ENCODE results near the gene TTC34. TPM values are rescaled to one million over a fixed set of nuclear protein-coding genes. Genes with fewer than 3 reads are reported as not detected.
A peak's percentile ranks its signal among the peaks of the same experiment; 100 is the strongest.
"Not testable (repeated sequence)": the region's sequence is repeated elsewhere in the genome, so short reads cannot be mapped to it uniquely, and the experiment has no call there.

Gene TTC34
- total RNA-seq, 1 donor from 2014 or later: 1.4 TPM

DNA sequence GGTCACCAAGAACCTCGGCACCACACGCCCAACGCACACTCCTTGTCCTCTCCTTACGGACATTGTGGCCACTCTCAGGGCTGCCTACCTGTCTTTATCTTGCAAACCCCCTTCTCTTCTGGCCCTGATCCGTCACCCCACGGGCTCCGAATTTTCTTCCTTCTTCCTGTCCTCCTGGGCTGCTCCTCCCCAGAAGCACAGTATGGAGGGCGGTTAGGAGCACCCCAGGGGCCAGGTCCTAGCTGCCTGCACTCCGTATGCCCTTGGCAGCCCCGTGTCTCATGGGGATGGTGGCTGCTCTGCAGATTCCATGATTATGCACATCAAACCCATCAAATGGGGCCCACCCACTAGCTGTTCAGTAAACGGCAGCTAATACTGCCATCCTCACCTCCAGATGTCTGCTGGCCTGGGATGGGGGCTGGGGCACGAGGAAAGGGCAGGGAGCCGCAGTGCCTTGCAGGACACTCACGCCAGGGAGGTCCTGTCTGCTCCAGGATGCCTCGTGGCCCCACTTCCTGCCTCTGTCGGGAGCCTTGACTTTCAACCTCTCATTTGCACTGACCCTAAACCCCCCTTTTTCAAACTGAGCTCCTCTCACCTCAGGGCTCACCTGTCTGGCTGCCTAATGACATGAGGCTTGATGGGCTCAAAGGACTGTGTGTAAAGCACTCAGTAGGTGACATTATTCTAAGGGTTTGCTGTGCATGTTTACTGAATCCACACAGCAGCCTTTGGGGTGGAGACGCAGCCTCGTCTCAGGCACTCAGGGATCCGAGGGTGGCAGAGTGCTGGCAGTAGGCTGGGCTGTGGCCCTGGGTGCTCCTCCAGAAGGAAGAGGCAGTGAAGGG is 4.4 kb downstream of the TTC34 start:
- DNase-seq (ENCODE audit: low spot score): no peak

DNA sequence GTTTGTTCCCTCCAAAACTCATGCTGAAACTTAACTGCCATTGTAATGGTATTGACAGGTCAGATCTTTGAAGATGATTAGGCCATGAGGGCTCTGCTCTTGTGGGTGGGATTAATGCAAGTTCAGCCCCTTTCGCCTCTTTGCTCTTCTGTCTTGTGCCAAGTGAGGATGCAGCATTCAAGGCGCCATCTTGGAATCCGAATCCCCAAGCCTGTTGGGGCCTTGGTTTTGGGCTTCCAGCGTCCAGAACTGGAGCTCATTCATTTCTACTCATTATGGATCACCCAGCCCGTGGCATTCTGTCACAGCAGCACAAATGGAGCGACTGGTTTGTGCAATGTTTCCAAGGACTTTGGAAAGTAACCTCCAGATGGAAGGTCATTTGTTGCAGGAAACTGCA is 5.6 kb downstream of the TTC34 start:
- DNase-seq (ENCODE audit: low spot score): no peak

- DNase-seq (ENCODE audit: low spot score): no peak
Observed at GRCh38 chr1:2791027-2791760, 10.3 kb downstream of the TTC34 start.

- DNase-seq (ENCODE audit: low spot score): no peak
Observed at GRCh38 chr1:2789986-2790581, 11.4 kb downstream of the TTC34 start.

DNA sequence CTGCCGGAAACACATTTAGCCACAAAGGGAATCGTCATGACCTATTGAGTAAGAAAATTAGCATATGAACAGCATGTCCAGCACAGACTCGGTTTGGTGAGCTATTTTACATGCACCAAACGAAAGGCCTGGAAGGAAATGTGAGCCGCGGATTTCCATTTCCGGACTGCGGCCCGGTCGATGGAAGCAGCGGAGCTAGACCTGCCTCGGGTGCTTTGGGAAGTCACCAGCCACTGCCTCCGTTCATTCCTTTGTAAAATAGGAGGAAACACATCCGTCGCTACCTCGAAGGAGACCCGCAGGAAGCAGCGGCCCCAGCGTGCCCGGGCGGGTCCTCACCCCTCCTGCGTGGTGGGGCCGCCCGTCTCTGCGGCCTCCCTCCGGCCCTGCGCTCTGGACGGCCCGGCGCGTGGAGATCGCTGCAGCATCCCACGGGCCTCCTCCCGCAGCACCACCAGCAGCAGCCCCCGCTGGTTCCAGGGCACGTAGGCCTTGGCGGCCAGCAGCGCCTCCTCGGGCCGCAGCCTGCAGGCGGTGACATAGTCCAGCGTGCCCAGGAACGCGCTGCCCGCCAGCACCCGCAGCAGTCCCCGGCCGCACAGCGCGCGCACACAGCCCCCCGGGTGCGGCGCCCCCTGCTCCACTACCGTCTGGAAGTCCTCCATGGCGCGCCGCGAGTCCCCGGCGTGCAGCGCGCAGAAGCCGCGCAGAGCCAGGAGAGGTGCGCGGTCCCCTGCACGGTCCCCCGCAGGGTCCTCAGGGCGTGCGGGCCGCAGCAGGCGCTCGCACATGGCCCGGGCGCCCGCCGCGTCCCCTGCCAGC is 12.1 kb downstream of the TTC34 start:
- no peak for DNase-seq (ENCODE audit: low spot score)

GRCh38 chr1:2788506-2789163 is 12.9 kb downstream of the TTC34 start:
- DNase-seq (ENCODE audit: low spot score): no peak

GRCh38 chr1:2787163-2787911 is 14.2 kb downstream of the TTC34 start:
- no peak for DNase-seq (ENCODE audit: low spot score)

- peak; percentile 51 for DNase-seq (ENCODE audit: low spot score)
Observed at GRCh38 chr1:2786329-2787162, 14.9 kb downstream of the TTC34 start.

- no peak for DNase-seq (ENCODE audit: low spot score)
Observed at GRCh38 chr1:2785631-2786328, 15.7 kb downstream of the TTC34 start.

DNA sequence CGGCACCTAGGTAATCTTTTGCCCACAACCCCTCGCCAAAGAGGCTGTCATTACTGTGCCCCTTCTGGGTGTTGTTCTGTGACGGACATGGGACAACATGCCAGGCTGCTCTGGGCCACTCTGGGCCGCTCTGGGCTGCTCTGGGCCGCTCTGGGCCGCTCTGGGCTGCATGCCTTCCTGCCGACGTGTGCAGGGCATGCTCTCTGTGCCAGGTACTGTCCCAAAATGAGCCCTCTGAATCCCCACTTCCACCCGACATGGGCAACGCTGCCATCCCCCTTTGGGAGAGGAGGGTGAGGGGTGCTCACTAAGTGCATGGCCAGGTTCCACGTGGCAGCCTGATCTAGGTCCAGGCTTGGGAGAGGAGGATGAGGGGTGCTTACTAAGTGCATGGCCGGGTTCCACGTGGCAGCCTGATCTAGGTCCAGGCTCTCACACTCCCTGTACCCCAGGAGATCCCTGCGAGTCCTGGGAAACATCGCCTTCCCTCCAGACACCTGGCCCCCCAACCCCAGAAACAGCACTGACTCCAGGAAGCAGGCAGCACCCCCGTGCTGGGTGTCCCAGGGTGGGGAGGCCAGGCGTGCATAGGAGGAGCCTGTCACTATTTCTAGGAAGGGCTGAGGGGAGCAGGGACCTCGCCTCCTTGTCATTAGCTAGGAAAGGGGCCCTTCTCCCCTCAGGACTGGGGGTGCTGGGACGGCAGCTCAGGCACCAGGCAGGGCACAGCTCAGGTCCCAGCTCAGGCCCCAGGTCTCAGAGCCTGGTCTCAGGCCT is 16.5 kb downstream of the TTC34 start:
- no peak for DNase-seq (ENCODE audit: low spot score)

GRCh38 chr1:2783435-2784397 is 17.8 kb downstream of the TTC34 start:
- DNase-seq (ENCODE audit: low spot score): no peak

- DNase-seq (ENCODE audit: low spot score): no peak
Observed at GRCh38 chr1:2783069-2783434, 18.4 kb downstream of the TTC34 start.

DNA sequence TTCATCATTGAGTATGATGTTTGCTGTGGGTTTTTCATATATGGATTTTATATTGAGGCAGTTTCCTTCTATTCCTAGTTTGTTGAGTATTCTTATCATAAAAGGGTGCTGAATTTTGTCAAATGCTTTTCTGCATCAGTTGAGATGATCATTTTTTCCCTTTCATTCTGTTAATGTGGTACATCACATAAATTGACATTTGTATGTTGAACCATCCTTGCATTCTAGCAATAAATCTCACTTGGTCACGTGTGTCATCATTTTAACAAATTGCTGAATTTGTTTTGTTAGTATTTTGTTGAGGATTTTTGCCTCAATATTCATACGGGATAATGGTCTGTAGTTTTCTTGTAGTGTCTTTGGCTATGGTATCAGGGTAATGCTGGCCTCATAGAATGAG is 19.9 kb downstream of the TTC34 start:
- no peak for DNase-seq (ENCODE audit: low spot score)

DNA sequence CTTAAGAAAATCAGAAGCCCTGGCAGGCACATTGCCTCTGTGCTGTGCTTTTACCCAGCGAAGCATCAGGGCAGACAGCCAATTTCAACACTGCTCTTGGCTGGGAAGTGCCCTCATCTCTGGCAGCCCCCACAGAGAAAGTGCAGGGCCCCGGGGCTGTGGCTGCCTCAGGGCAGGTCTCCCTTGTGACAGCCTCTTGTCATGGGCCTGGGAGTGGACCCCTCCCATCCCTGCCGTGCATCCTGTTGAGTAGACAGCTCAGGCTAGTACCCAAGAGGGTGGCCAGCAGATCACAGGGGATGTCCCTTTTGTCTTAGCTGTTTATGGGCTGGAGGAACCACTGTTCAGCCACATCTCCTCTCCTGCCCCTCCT is 23.3 kb downstream of the TTC34 start:
- DNase-seq (ENCODE audit: low spot score): no peak

GRCh38 chr1:2777424-2778219 is 23.9 kb downstream of the TTC34 start:
- DNase-seq (ENCODE audit: low spot score): no peak

DNA sequence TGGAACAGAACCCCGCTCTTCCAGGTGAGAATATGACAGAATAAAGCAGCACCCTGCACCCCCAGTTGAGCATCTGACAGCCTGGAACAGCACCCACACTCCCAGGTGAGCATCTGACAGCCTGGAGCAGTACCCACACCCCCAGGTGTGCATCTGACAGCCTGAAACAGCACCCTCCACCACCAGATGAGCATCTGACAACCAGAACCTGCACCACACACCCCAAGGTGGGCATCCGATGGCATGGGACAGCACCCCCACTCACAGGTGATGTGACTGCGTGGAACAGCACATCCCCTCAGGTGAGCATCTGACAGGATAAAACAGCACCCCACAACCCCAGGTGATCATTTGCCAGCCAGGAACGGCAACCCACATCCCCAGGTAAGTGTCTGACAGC is 26.2 kb downstream of the TTC34 start:
- DNase-seq (ENCODE audit: low spot score): not testable (repeated sequence)

Measured in mucosa of gallbladder (tissue), 1 donor.